ENCODE measurements around the gene NDOR1.
"Not testable (repeated sequence)": the region's sequence is repeated elsewhere in the genome, so short reads cannot be mapped to it uniquely, and the experiment has no call there.

NDOR1 gene

DNA sequence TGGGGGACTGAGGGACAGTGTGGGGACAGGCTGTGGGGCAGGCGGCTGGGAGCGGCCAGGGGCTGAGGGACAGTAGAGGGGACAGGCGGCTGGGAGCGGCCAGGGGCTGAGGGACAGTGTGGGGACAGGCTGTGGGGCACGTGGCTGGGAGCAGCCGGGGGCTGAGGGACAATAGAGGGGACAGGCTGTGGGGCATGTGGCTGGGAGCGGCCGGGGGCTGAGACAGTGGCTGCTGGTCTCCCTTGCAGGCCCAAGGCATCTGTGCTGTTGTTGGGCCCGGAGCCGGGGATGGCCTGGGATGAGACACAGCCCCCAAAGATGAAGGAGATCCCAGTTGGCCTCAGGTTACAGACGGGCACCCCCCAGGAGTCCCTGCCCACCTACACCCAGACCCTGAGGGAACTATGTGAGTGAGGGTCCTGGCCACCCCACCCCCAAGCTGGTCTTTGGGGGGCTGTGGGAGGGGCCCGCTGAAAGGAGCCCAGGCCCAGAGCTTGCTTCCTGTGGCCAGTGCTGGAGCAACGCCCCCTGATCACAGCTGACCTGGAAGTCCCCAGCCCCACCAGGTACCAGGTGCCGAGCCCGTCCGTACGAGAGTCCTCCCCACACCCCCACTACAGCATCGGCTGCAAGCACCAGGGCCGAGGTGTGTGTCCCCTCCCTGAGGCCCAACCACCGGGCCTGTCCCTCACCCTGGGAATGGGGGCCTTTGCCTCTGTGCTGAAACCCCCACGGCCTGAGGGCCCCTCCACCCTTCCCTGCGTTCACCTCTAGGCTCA, 46.2 kb downstream of the NDOR1 start:
- peaks cover 2% of the 10 kb centered on the region for H3K27me3 Mint-ChIP-seq
- H3K9me3 Mint-ChIP-seq, result no peaks in the 10 kb centered on the region
- peaks cover 11% of the 10 kb centered on the region for H3K4me1 Mint-ChIP-seq
- DNase-seq (no peak), ATAC-seq (no peak)
- H3K36me3 Mint-ChIP-seq (ENCODE audit: low read depth), result peaks cover 3% of the 10 kb centered on the region
- H3K4me3 Mint-ChIP-seq, result no peak overlapping the region
- no peak overlapping the region for H3K27ac Mint-ChIP-seq

DNA sequence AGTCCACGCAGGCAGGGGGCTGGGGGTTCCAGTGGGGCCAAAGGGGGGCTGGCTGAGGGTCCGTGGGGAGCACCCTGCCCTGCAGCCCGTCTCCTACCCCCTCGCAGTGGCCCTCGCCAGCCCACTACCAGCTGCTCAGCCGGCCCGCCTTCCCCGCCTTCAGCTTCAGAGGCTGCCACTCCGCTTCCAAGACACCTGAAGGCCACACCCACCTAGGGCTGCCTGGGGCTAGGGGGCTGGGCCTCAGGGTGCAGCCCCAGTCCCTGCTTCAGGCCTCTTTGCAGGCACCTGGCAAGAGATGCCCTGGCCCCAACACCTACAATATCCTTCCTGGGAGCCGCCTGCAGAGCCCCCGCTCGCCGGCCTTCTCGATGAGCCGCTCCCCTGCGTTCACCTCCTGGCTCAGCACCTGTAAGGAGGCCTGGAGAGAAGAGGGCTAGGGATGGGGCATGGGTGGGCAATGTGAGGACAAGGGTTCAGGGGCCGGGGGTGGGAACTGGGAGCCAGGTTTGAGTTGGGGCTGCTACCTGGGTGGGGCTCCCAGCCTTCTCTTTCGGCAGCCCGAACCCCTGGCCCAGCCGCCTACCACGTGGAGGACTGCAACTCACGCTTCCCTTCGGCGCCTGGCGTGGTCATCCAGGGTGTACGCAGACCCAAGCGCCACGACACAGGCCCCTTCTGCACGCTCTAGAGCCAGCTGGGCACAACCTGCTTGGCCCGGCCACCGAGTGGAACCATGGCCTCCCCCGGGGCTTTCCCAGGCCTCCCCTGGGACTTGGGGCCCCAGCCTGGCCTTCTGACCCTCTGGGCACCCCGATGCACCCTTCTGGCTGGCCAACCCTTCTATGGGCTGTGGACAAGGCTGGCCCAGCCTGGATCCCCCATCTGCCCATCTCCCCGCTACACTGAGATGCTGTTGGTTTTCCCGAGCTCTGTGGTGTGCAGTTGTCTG, 47.3 kb downstream of the NDOR1 start:
- Mint-ChIP-seq H3K27me3 (peaks cover 2% of the 10 kb centered on the region), H3K36me3 (ENCODE audit: low read depth) (peaks cover 7% of the 10 kb centered on the region), H3K9me3 (no peaks in the 10 kb centered on the region), H3K4me3 (no peak overlapping the region), H3K27ac (no peak overlapping the region), H3K4me1 (peaks cover 13% of the 10 kb centered on the region)
- DNase-seq (no peak), ATAC-seq (no peak)

DNA sequence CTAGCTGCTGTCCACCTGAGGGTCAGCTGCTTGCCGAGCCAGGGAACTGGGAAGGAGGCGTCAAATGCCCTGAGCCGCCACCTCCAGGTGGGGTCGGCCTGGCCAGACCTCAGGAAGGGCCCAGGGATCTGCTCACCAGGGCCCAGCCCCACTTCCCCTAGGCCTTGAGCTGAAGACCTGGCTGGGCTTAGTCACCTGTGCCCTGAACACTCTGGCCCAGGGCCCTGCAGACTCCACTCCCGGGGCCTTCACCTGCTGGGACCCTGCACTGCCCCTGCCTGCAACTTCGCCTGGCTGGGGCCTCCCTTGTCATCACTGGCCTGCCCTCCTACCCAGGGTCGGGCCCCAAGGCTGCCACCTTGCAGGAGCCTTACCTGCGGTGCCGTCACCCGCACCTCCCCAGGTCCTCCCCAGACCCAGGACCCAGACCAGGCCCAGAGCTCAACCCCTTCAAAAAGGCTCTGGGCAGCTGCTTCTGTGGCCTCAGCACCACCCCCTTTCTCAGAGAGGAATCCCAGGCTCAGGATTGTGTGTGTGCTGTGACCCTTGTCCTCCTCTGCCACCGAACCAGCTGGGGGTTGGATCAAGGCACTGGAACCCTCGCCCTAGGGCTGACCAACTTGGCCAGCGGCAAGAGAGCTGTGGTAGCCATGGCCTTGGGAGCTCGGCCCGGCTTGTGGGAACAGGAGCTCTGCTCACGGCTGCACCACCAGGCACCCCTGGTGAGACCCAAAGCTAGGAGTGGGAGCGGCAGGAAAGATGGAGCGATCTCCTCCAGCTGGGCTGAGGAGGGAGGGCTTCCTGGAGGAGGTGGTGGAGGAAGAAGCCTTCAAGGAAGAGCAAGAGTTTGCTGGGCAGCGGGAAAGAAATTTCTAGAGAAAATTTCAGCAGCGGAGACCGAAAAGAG, 48.5 kb downstream of the NDOR1 start:
- ATAC-seq (no peak), DNase-seq (no peak)
- peaks cover 13% of the 10 kb centered on the region for H3K4me1 Mint-ChIP-seq
- H3K4me3 Mint-ChIP-seq, result peak overlapping the region; percentile 83
- peaks cover 9% of the 10 kb centered on the region for H3K36me3 Mint-ChIP-seq (ENCODE audit: low read depth)
- H3K27ac Mint-ChIP-seq, result peak overlapping the region; percentile 81
- H3K9me3 Mint-ChIP-seq, result no peaks in the 10 kb centered on the region
- H3K27me3 Mint-ChIP-seq, result peaks cover 2% of the 10 kb centered on the region

DNA sequence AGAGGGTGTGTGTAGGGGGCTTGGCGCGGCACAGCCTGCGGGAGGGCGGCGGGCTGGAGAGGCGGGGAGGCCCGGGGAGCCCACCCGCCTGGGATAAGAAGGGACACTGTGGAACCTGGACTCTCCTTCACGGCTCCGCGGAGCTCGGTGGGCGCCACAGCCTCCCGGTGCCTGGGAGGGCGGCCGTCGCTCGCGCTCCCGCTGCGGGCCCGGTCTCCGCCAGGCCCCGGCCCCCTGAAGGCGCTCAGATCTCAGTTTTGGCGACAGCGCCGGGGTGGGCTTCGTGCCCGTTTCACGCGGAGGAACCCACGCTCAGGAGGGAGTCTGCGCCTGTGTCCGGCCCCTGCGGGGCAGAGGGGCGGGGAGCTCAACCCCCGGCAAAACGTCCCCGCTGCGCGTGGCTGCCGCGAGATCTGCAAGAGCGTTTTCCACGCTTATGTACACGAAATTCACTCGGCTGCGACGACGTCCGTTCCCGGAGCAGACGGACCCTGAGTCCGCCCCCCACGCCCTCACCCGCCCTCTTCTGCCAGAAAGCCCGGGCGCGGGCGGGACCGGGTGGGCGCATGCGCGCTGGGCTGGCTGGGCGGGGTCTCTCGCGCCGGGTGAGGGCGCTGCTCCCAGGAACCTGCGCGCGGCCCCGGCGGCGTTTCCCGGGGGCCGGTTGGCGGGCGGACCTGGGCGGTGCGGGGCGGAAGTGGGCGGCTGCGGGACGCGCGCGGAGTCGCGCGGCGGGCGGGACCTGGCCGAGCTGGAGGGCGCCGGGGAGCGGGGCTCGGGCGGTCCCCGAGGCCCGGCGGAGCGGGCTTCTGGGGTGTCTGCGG, 49.3 kb downstream of the NDOR1 start, which contains the start of gene NELFB:
NELFB (plus strand) TSS at position 704 of the 824 bp plus-strand sequence.
- Mint-ChIP-seq H3K36me3 (ENCODE audit: low read depth) (peaks cover 10% of the 10 kb centered on the region), H3K27me3 (peaks cover 2% of the 10 kb centered on the region), H3K9me3 (no peaks in the 10 kb centered on the region), H3K4me1 (peaks cover 13% of the 10 kb centered on the region), H3K4me3 (peak within 1 kb of the TSS; percentile 83), H3K27ac (peak within 1 kb of the TSS; percentile 81)
- DNase-seq (peak; percentile 99), ATAC-seq (peak; percentile 86)

DNA sequence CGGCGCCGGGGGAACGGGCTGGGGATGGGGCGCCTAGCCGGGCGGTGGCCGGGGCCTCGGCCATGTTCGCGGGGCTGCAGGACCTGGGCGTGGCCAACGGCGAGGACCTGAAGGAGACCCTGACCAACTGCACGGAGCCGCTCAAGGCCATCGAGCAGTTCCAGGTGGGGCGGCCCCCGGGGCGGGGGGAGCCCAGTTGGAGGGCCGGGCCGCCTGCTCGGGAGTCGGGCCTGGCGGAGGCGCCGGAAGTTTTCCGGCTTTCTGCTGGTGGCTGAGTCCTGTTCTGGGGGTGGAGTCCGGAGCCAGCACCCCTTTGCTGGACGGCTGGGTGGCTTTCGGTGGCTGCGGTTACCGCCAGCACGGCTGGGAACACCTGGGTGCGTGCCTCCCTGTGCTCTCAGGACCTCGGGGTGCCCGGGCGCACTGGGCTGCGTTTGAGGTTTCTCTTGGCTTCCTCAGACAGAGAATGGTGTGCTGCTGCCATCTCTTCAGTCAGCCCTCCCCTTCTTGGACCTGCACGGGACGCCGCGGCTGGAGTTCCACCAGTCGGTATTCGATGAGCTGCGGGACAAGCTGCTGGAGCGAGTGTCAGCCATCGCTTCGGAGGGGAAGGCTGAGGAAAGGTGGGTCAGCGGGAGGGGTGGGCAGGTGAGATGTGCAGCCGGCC, 50.1 kb downstream of the NDOR1 start:
- H3K4me1 Mint-ChIP-seq, result peaks cover 13% of the 10 kb centered on the region
- peaks cover 10% of the 10 kb centered on the region for H3K36me3 Mint-ChIP-seq (ENCODE audit: low read depth)
- no peak for ATAC-seq
- no peak for DNase-seq
- H3K27ac Mint-ChIP-seq, result peak overlapping the region; percentile 52
- peaks cover 2% of the 10 kb centered on the region for H3K27me3 Mint-ChIP-seq
- H3K9me3 Mint-ChIP-seq, result no peaks in the 10 kb centered on the region
- peak overlapping the region; percentile 83 for H3K4me3 Mint-ChIP-seq

DNA sequence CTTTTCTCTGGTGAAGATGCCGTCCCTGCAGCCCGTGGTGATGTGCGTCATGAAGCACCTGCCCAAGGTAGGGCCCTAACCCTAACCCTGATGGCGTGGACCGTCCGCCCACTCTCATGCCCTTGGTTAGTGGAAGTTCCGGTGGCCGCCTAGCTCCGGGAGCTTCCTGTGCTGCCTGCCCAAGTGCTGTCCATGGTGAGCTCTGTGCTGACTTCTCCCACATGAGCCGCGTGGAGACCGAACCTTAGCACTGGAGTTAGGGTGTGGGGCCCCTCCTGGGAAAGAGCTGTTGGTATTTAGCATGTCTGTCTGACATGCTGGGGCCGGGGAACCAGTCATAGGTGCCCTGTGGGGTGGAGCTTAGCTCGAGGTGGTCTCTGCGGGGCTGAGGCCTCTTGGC, 50.9 kb downstream of the NDOR1 start:
- H3K4me3 Mint-ChIP-seq, result peak overlapping the region; percentile 83
- ATAC-seq (no peak), DNase-seq (no peak)
- peaks cover 2% of the 10 kb centered on the region for H3K27me3 Mint-ChIP-seq
- H3K9me3 Mint-ChIP-seq, result no peaks in the 10 kb centered on the region
- no peak overlapping the region for H3K27ac Mint-ChIP-seq
- H3K36me3 Mint-ChIP-seq (ENCODE audit: low read depth), result peaks cover 10% of the 10 kb centered on the region
- peaks cover 13% of the 10 kb centered on the region for H3K4me1 Mint-ChIP-seq

DNA sequence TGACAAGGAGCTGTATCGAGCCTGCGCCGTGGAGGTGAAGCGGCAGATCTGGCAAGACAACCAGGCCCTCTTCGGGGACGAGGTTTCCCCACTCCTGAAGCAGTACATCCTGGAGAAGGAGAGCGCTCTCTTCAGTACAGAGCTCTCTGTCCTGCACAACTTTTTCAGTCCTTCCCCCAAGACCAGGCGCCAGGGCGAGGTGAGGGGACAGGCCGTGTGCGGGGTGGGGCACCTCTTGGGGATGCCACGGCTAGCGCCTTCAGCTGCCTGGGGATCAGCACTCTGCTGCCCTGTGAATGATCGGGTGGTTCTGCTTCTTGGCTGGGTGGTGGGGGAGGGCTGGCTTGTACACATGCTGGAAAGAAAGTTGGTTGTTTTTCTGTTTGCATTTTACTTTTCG, 51.4 kb downstream of the NDOR1 start:
- Mint-ChIP-seq H3K27me3 (peaks cover 2% of the 10 kb centered on the region), H3K9me3 (no peaks in the 10 kb centered on the region), H3K27ac (no peak overlapping the region), H3K36me3 (ENCODE audit: low read depth) (peaks cover 12% of the 10 kb centered on the region), H3K4me3 (peak overlapping the region; percentile 83), H3K4me1 (peaks cover 13% of the 10 kb centered on the region)
- no peak for DNase-seq
- no peak for ATAC-seq

DNA sequence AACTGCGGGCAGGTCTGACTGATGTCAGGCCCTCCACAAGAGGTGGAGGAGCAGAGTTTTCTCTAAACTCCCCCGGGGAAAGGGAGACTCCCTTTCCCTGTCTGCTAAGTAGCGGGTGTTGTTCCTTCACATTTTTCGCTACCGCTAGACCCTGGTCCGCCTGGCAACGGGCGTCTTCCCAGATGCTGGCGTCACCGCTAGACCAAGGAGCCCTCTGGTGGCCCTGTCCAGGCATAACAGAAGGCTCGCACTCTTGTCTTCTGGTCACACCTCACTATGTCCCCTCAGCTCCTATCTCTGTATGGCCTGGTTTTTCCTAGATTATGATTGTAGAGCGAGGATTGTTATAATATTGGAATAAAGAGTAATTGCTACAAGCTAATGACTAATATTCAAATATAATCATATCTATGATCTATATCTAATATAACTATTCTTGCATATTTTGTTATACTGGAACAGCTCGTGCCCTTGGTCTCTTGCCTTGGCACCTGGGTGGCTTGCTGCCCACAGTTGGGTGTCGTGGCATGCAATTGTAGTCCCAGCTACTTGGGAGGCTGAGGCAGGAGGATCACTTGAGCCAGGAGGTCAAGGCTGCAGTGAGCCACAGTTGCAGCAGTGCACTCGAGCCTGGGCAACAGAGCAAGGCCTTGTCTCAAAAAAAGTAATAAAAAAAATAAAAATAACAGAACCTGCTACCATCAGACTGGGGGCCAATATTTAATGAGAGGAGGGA, 56.8 kb downstream of the NDOR1 start:
- DNase-seq; H3K4me1 Mint-ChIP-seq; H3K27me3 Mint-ChIP-seq; H3K36me3 Mint-ChIP-seq (ENCODE audit: low read depth); H3K27ac Mint-ChIP-seq; ATAC-seq; H3K4me3 Mint-ChIP-seq; H3K9me3 Mint-ChIP-seq: not testable (repeated sequence)

DNA sequence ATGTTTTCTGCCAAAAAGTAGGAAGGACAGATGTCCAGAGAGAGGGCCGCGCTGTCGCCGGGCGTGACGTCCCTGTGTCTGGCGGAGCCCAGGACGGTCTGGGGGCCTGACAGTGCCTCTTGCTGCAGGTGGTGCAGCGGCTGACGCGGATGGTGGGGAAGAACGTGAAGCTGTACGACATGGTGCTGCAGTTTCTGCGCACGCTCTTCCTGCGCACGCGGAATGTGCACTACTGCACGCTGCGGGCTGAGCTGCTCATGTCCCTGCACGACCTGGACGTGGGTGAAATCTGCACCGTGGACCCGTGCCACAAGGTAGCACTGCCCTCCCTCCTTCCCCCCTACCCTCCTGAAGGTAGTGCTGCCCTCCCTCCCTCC, 57.4 kb downstream of the NDOR1 start:
- Mint-ChIP-seq H3K27ac (no peak overlapping the region), H3K27me3 (no peaks in the 10 kb centered on the region), H3K9me3 (no peaks in the 10 kb centered on the region), H3K4me3 (no peak overlapping the region), H3K4me1 (no peaks in the 10 kb centered on the region), H3K36me3 (ENCODE audit: low read depth) (peaks cover 14% of the 10 kb centered on the region)
- ATAC-seq (no peak), DNase-seq (no peak)

DNA sequence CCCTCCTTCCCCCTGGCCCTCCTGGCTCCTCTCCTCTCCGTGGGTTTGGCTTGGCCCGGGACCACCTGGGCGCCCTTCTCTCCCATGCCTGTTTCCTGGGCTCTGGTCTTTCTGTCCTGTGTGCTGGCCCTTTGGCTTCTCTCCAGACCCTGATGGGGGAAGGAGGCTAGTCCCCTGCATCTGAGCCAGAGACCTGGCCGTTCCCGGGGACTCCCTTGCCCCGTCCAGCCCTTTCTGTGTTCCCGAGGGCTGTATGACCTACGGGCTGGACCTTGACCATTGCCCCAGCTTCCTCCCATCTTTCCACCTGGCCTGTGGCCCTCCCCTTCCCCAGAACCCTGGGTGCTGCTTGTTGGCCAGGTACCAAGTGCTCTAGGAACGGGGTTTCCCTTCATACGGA, 58.0 kb downstream of the NDOR1 start:
- Mint-ChIP-seq H3K27me3 (no peaks in the 10 kb centered on the region), H3K36me3 (ENCODE audit: low read depth) (peaks cover 17% of the 10 kb centered on the region), H3K9me3 (no peaks in the 10 kb centered on the region), H3K4me1 (peaks cover under 1% of the 10 kb centered on the region), H3K4me3 (no peak overlapping the region), H3K27ac (no peak overlapping the region)
- ATAC-seq, result no peak
- no peak for DNase-seq

DNA sequence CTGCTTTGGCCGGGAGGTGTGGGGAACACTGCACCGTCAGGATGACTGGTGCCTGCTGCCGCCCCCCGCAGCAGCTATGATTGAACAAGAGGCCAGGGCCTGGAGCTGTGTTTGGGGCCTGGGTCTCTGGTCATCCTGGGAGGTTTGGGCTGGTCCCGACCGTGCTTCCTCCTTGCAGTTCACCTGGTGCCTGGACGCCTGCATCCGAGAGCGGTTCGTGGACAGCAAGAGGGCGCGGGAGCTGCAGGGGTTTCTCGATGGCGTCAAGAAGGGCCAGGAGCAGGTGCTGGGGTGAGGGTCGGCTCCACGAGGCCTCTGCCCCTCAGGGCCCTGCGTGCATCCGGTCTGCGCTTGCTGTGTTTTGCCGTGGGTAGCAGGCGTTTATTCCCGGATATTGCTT, 58.6 kb downstream of the NDOR1 start:
- Mint-ChIP-seq H3K36me3 (ENCODE audit: low read depth) (peaks cover 19% of the 10 kb centered on the region), H3K27ac (no peak overlapping the region), H3K4me3 (no peak overlapping the region), H3K27me3 (no peaks in the 10 kb centered on the region), H3K9me3 (no peaks in the 10 kb centered on the region), H3K4me1 (peaks cover 2% of the 10 kb centered on the region)
- no peak for ATAC-seq
- DNase-seq, result no peak

DNA sequence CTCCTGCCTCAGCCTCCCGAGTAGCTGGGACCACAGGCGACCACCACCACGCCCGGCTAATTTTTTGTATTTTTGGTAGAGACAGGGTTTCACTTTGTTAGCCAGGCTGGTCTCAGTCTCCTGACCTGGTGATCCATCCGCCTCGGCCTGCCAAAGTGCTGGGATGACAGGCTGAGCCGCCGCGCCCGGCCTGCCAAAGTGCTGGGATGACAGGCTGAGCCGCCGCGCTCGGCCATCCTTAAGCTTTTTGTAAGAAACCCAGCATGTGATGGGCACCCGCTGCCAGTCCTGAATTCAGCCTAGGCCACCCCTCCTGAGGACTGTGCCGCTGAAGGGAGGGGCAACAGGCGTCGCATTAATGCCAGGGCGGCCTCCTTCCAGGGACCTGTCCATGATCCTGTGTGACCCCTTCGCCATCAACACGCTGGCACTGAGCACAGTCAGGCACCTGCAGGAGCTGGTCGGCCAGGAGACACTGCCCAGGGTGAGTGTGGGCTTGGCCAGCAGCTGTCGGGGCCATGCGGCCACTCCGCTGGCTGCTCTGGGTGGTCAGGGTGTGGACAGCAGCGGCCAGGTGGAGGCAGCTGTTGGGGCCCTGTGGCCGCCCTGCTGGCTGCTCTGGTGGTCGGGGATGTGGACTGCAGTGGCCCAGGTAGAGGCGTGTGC, 60.1 kb downstream of the NDOR1 start:
- Mint-ChIP-seq H3K27ac (no peak overlapping the region), H3K27me3 (no peaks in the 10 kb centered on the region), H3K4me1 (peaks cover 5% of the 10 kb centered on the region), H3K36me3 (ENCODE audit: low read depth) (peaks cover 27% of the 10 kb centered on the region), H3K4me3 (no peak overlapping the region), H3K9me3 (no peaks in the 10 kb centered on the region)
- DNase-seq, result no peak
- no peak for ATAC-seq
